C1 segment of cervical spinal cord (tissue), 14 donors: ENCODE measurements around the gene SEC62.

Experiments used
- DNase-seq, 14 donors: peaks; one replicate each; lab custom pipeline; 2025; lab: John Stamatoyannopoulos, UW

The SEC62 gene

GRCh38 chr3:169966951-169967915, 626 bp downstream of the SEC62 start:
- DNase-seq, result peak in 7 of 14 donors; percentile 41 to 84 (median 76)

DNA sequence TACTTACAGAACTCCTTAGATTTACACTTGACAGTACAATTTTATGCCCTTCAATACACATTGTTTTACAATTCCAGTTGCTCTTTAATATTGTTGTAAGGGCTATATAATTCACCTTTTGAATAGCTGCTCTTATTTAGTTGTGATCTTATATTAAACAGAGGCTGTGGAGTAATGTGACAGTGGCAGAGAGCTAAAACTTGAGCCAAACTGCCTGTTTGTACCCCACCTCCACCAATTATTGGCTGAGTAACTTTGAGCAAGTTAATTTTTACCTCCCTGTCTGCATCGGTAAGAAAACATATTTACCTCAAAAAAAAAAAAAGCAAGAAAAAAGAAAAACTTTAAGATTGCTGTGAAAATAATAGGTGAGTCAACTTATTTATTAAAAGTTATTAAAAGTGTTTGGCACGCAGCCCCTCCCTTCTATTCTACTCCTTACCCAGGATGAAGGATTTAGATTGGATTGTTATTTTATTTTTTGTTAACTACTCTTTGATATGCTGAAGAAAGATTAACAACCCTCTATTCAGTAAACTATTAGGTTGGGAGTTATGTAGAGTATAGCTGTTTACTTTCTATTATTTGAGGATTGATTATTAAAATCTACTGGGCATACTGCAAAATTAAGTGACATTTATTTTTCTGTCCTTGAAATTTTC, 1.7 kb downstream of the SEC62 start:
- DNase-seq, result no peak

GRCh38 chr3:169969174-169970095, 2.8 kb downstream of the SEC62 start:
- no peak for DNase-seq

- DNase-seq, result no peak
These were observed 4.2 kb downstream of the SEC62 start for GRCh38 chr3:169970847-169971246.

DNA sequence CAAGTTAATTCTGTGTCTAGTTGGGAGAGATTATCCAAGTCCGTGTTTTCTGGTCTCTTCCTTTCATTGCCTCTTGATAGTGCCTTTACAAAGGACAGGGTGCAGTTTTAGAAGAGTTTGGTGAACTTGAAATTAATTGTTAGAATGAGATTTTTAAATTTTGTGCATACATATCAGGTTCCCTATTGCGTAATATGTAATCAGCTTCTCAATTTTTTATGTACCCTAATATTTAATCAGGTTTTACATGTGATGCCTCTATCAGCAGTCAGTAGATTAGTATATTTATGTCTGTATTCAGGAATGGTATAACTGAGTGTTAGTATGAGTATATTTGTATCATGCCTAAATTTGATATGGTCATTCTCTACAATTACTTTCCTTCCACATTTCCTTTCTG, 4.9 kb downstream of the SEC62 start:
- DNase-seq, result no peak

GRCh38 chr3:169980055-169980454, 13.4 kb downstream of the SEC62 start:
- no peak for DNase-seq

GRCh38 chr3:169984292-169984691, 17.7 kb downstream of the SEC62 start:
- no peak for DNase-seq

GRCh38 chr3:169990431-169990830, 23.8 kb downstream of the SEC62 start:
- no peak for DNase-seq

GRCh38 chr3:169992156-169992555, 25.5 kb downstream of the SEC62 start:
- DNase-seq, result no peak

GRCh38 chr3:169992781-169993180, 26.2 kb downstream of the SEC62 start:
- DNase-seq, result no peak

GRCh38 chr3:169993761-169994160, 27.2 kb downstream of the SEC62 start:
- no peak for DNase-seq

GRCh38 chr3:169996063-169996462, 29.5 kb downstream of the SEC62 start:
- no peak for DNase-seq

DNA sequence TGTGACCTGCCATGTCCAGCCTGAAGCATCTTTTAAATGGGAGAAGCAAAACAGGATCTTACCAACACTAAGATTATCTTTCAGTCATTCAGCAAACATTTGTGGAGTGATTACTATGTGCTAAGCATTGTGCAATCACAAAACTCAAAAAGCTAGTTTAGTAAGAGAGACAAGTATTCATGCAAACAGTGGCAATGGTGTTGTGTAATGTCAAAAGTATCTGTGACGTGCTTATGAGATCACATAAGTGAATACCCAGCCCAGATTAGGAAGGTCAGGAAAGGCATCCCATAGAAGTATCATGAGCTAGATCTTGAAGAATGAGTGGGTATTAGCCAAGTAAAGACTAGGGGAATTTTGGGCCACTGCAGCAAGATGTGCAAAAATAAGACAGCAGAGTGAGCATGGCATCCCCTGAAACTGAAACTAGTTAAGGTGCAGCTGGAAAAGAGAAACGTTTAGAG, 32.1 kb downstream of the SEC62 start:
- DNase-seq, result no peak

DNA sequence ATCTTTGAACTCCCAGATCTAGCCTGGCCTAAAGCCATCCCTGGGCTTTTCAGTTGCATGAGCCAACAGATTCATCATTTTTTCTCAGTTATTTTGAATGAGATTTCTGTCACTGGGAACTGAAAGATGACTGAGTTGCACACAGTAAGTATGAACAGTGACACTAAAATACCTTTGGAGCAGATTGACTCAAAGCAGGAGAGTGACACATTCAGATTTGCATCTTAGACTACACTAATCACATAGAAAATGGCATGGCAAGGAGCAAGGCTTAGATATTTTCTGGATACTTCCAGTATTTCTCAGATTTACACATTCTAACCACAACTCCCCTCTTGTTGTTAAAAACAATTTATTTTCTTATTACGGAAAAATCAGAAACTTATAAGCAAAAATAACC, 32.8 kb downstream of the SEC62 start:
- no peak for DNase-seq

DNA sequence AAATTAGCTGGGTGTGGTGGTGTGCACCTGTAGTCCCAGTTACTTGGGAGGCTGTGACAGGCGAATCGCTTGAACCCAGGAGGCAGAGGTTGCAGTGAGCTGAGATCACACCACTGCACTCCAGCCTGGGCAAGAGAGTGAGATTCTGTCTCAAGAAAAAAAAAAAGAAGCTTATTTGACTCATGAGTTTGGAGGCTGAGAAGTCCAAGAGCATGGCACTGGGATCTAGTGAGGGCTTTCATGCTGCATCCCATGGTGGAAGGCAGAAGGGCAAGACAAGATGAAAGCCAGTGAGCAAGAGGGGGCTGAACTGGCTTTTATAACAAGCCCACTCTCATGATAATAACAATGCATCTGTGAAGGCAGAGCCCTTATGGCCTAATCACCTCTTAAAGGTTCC, 33.4 kb downstream of the SEC62 start:
- no peak for DNase-seq

- no peak for DNase-seq
These were observed 35.6 kb downstream of the SEC62 start for GRCh38 chr3:170002231-170002630.

- no peak for DNase-seq
These were observed 36.3 kb downstream of the SEC62 start for GRCh38 chr3:170002879-170003278.

GRCh38 chr3:170003881-170004356, 37.3 kb downstream of the SEC62 start:
- DNase-seq, result no peak

- no peak for DNase-seq
These were observed 40.5 kb downstream of the SEC62 start for GRCh38 chr3:170007031-170007663.

DNA sequence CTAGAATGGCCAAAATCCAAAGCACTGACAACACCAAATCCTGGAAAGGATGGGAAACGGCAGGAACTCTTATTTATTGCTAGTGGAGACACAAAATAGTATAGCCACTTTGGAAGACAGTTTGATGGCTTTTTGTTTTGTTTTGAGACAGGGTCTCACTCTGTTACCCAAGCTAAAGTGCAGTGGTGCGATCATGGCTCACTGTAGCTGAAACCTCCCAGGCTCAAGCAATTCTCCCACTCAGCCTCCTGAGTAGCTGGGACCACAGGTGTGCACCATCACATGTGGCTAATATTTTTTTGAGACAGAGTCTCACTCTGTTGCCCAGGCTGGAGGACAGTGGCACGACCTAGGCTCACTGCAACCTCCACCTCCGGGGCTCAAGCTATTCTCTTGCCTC, 43.9 kb downstream of the SEC62 start:
- no peak for DNase-seq
